GM04503 (cell line): Measurements from ENCODE around the gene IL4I1.

ENCODE experiments used
- DNase-seq: peaks from one replicate; pipeline ENCODE4 v3.0.0-alpha.2; 2012; ENCODE audit warnings: low read depth

The IL4I1 gene

DNA sequence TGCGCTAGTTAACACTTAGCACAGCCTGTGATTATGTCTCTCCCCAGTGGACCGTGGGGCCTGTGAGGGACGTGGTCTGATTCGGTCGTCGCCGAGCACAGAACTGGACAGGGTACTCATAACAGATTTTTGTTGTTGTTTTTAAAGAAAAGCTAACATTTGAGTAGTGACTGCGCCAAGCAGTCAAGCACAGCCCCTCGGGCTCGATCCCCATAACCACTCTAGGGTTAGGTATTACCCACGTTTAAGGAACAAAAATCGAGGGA lies 46.5 kb downstream of the IL4I1 start:
- DNase-seq = no peak

DNA sequence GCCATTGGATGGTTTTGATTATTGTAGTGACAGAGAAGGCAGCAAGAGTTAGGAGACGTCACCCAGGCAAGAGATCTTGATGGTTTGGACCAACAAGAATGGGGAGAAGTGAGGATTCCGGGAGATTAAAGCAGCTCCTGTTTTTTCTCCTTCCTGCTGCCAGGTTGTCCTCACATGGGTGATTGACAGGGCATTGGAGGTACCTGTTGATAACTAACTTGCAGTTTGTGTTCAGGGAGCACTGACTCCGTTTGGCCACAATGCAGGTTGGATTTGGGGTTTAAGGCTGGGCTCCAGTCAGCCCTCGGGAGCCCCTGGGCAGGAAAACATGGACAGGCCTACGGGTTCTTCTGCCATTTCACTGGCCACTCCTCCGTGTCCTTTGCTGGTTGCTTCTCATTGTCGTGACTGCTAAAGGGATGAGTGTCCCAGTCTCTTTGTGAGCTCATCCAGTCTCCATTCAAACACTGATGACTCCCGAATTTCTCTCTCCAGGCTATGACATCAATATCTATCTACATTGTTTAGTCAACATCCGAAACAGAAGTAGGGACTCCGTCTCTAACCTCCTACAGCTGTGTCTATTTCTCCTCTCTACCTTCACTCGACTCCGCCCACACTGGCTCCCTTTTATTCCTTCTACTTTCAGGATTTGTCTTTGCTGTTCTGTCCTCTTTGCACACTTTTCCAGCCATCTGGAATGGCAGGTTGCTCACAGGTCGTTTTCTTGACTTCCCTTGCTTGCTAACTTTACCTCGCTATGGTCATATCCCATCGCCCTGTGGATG lies 47.1 kb downstream of the IL4I1 start:
- no peak for DNase-seq

- DNase-seq = no peak
Observed at GRCh38 chr19:49848938-49849337, 47.7 kb downstream of the IL4I1 start.

GRCh38 chr19:49847731-49848696 lies 48.7 kb downstream of the IL4I1 start:
- DNase-seq = peak; percentile 64

GRCh38 chr19:49846408-49846807 lies 50.3 kb downstream of the IL4I1 start:
- no peak for DNase-seq

DNA sequence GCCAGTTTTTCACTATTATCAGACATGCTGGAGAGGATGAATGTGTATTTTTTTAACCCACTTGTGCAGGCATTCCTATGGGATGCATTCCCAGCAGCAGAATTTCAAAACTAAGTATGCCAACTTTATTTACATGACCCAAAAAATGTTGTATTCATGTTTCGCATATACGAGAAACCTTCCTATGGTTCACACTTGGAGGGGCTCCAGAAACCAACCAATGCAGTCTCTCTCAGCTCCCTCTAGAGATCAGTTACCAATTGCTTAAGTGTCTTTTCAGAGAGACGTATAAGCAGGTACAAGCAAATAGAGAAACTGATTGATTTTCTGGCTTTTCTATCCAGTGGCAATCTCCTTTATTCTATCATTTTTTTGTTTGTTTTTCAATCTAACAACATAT lies 51.3 kb downstream of the IL4I1 start:
- no peak for DNase-seq

DNA sequence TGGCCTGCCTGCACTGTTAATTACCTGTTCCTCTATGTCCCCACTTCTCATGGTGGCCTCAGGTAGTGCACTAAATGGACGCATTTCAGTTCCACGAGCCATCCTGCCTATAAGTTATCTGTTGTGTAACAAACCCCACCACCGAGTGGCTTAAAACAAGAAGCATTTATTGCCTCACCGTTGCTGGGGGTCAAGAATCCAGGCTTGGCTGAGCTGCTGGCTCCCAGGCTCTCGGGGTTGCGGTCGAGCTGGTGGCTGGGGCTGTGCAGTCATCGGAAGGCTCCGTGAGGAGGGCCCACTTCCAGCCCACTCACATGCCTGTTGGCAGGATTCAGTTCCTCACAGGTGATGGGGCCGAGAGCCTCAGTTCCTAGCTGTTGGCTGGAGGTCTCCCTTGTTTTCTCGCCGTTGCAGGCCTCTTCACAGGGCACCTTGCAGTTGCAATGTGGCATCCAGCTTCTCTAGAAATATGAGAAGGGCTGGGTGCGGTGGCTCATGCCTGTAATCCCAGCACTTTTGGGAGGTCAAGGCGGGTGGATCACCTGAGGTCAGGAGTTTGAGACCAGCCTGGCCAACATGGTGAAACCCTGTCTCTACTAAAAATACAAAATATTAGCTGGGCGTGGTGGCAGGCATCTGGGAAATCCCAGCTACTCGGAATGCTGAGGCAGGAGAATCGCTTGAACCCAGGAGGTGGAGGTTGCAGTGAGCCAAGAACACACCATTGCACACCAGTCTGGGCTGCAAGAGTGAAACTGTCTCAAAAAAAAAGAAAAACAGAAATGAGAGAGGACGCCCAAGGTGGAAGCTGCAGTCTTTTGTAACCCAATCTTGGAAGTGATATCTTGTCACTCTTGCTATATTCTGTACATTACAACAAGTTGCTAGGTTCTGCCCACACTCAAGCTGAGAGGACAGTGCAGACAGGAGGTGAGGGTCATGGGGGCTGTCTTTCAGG lies 52.3 kb downstream of the IL4I1 start:
- DNase-seq = no peak

- no peak for DNase-seq
Observed at GRCh38 chr19:49843265-49843664, 53.4 kb downstream of the IL4I1 start.

DNA sequence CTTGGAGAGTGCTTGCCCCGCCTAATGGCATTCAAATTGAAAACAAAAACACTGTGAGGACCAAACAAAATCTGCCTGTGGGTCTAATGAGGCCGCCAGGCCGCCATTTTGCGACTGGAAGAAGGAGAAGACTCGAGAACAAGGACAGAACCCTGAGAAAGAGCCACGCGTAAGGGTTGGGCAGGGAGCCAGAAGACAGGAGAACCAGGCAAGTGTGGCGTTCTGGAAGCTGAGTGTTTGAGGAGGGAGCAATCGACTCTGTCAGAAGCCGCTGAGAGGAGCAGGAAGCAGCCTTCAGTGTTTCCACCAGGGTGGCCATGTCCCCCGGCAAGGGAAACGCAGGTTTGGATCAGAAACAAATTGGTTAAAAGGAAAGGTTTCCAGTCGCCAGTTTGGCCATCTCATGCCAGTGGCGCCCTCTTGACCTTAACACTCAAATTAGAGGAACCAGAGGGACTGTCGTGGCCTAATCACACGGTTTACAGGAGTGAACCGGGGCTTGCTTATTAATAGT lies 55.9 kb downstream of the IL4I1 start:
- no peak for DNase-seq

GRCh38 chr19:49840321-49840720 lies 56.4 kb downstream of the IL4I1 start:
- no peak for DNase-seq

DNA sequence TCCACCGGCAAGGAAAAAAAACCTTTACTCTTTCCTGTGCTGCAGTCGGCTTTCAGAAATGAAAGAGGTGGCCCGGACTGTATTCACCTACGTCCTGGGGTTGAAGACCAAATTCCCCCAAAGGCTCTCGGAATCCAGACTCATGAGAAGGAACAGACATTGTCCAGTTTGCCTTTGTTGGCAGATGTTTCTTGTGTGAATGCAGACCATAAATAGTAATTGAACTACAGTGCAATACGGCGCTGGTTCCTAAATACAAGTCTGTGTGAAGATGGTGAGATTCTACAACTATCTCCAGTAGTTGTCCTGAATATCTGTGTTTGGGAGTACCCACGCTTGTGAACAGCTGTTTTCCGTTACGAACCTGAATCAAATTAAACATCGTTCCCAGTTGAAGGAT lies 57.0 kb downstream of the IL4I1 start:
- DNase-seq = no peak
